Pulmonary artery endothelial cell (primary cell): Measurements from ENCODE around the gene CREB3L2. TPM values are rescaled to one million over a fixed set of nuclear protein-coding genes. Genes with fewer than 3 reads are reported as not detected.
A peak's percentile ranks its signal among the peaks of the same experiment; 100 is the strongest.

ENCODE experiments used
- DNase-seq: peaks from one replicate; pipeline ENCODE4 v3.0.0-alpha.2; 2011; ENCODE audit warnings: low read depth, low spot score
- total RNA-seq: library from RNA; depleted of rRNA; stranded (reverse); fragments of >200 nt; gene quantifications from 2 replicates; pipeline ENCODE4 v1.2.3, GENCODE V29; 2014

CREB3L2 gene
- total RNA-seq, 1 donor from 2014 or later = 23.3 TPM

DNA sequence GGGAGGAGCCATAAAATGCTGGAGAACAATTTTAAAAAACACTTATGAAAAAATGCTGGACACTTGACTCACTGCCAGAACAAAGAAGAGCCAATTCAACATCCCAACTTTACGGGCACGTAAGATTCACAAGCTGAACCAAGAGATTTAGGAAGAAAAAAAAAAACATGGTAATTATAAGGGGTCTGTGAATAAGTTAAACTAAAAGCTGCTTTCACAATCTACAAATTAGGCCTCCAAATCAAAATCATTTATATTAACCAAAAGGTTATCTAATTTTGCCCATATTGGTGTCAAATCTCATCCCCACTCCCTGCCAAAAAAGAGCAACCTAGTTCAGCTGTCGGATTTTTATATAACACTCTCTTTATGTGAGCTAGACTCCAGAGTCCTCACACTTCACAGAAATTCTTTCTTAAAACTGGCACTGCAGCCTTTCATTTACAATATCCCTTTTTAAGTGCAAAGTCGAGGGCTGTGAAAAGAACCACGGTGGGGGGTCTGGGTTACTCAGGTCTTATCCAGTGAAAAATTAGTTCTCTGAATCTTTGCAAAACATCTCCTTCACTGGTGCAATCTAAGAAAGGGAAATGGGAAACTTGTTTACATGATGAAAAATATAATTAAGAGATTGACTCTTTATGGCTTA is 124.7 kb downstream of the CREB3L2 start:
- DNase-seq = no peak

GRCh38 chr7:137875746-137876145 is 126.1 kb downstream of the CREB3L2 start:
- DNase-seq = no peak

GRCh38 chr7:137873979-137874777 is 127.7 kb downstream of the CREB3L2 start:
- DNase-seq = peak; percentile 15

- DNase-seq = no peak
Observed at GRCh38 chr7:137873524-137873923, 128.4 kb downstream of the CREB3L2 start.

- DNase-seq = no peak
Observed at GRCh38 chr7:137871170-137871915, 130.5 kb downstream of the CREB3L2 start.

DNA sequence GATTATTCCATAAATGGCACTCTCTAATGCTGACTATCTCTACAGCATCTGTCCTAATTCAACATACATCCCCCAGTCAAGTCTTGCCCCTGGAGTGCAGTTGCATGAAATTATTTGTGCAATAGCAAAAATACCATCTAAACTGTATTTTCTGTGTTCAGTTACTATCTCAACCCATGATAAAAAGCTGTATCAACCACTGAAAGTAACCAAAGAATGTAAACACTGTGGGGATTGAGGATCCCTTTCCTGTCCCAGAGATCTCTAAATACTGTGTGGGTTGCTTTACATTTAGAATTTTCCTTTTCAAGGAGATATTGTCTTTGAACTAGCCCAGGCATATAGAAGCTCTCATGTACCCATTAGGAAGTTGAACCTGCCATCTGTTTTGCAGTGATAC is 131.2 kb downstream of the CREB3L2 start:
- no peak for DNase-seq

GRCh38 chr7:137870078-137870477 is 131.8 kb downstream of the CREB3L2 start:
- DNase-seq = no peak

GRCh38 chr7:137869260-137869659 is 132.6 kb downstream of the CREB3L2 start:
- no peak for DNase-seq

- DNase-seq = no peak
Observed at GRCh38 chr7:137867289-137867688, 134.6 kb downstream of the CREB3L2 start.

DNA sequence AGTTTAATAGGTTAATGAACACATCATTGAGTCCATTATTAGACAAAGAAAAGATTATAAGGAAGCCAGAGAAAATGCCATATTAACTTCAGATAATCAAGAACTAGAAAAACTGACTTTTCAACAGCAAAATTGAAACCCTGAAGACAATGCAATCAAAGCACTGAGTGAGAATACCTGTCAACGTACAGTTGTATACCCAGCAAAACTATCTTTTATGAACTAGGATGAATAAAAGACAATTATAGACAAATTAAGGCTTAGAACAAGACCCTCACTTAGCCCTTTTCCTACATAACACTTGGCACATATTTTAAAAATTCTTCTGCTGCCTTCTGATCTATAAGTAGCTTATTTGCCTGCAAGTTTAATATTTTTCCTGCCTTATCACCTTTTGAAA is 136.1 kb downstream of the CREB3L2 start:
- no peak for DNase-seq

- DNase-seq = no peak
Observed at GRCh38 chr7:137862964-137863363, 138.9 kb downstream of the CREB3L2 start.

DNA sequence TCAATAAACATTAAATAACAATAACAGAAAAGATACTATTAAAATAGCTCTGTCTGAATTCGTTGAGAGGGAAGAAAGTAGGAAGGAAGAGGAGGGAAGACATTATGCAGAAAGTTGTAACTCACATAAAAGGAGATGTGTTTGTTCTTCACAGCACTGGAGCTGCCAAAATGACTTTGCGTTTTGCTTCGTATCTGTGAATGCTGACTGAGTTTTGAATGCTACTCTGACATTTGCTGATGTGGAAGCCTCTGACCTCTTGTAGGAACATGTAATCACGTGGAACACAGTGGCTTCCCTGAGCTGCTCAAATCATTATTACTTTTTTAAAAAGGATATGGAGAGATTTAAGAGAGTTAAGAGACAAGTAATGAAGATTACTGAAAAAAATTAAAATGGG is 139.5 kb downstream of the CREB3L2 start:
- no peak for DNase-seq

DNA sequence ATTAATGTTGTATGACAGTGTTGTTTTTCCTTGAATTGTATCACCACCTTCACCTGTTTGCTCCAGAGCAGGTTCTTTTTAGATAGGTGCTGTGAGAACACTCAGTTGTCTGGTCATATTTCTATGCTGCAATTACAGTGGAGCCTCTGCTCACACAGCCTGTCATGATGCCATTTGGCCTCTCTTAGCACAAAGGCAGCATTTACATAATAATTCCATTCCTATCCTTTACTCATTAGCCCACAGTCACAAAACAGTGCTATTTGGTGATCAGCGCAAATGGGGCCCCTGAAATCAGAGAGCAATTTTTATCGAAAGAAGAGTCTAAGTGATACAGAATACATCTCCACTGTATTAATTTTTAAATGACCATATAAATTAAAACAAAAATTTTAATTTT is 141.3 kb downstream of the CREB3L2 start:
- no peak for DNase-seq

DNA sequence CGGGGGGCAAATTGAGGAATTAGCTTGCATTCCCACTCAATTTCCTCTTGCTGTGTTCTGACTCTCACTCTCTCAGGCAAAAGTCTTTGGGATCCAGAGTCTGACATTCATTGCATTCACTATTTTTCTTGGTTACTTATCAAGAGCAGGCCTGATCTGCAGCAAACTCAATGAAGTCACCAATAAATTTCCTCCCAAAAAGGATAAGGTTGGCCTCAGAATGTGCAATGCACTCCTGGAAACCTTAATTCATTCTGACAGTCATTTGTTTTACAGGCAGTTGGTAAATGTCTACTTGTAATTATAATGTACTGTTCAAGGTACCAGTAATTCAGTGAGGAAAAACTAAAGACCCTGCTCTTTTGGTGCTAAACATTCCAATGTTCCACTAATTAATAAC is 148.8 kb downstream of the CREB3L2 start:
- no peak for DNase-seq

DNA sequence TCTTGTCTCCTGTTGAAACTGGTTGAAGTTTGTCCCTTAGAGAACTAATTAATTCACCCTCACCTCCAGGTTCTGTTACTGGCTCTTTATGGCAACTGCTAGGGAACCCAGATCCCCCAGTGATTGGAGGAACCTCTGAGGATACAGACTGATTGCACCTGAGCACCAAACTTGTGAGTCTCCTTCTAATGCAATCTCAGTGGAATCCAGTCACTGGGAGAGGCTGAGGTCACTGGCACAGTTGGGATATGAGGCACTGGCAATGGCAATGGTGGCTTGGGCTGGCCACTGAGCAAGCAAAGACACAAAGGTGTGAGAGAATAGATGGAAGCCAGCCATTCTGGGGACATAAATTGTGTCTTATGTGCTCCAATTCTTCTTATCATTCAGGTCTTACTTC is 149.8 kb downstream of the CREB3L2 start:
- no peak for DNase-seq

DNA sequence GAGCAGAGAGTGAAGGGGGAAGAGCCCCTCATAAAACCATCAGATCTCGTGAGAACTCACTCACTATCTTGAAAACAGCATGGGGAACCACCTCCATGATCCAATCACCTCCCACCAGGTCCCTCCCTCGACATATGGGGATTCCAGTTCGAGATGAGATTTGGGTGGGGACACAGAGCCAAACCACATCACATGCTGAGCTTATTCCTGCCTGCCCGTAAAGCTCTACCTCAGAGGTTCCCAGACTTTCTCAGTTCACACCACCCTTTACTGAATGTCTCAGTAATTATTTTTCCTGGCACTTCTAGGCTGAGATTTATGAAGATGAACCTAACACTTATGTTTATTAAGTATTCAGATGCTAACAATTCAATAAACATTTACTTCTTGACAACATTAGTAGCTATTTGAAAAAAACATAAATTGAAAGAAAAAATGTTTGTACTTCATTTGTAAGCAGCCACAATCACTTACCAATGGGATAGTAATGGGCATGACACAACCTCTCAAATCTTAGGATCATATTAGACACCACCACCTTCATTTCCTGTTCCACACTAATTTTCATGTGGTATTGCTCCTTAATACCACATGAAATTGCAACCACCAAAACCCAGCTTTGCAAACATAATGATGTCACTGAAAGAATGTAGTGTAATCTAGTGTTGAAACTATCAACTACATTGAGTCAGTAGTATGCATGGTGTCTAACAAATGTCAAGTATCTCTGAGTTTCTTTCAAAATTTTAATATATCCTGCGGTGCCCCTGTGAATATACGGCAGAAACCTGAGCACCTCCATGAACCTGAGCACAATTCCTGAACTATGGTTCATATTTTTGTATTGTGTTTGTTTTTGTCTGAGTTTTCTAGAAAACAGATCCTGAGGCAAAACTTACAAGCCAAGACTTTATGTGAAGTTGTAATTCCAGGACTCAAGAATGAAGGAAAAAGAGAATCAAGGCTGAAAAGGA is 150.6 kb downstream of the CREB3L2 start:
- DNase-seq = no peak

DNA sequence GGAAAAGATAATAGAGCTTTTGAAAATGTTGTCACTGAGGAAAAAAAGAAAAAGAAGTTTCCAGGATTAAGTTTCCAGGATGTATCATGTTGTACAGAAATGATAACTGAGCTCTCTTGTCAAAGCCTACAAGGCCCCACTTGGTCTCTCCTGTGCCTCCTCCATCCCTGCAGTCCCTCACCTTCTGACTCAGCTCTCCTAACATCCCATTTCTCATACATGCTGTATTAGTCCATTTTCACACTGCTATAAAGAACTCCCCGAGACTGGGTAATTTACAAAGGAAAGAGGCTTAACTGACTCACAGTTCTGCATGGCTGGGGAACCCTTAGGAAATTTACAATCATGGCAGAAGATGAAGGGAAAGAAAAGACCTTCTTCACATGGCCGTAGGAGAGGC is 151.3 kb downstream of the CREB3L2 start:
- no peak for DNase-seq

DNA sequence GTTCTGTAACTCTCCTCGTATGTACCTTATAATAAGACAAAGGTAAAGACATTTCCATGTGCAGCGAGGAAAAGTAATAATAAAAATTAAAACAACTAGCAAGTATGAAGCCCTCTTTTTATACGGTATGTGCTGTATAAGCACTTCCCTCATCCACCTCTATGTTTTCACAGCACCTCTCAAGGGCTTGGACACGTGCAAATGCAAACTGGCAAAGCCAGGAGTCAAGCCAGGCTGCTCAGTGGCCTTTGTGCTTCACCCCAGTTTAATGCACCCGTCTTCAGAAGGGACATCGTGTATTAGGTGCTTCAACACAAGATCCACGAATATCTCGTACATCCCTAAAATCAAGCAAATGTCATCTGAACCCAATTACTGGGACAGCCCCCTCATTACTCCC is 153.8 kb downstream of the CREB3L2 start:
- DNase-seq = no peak

DNA sequence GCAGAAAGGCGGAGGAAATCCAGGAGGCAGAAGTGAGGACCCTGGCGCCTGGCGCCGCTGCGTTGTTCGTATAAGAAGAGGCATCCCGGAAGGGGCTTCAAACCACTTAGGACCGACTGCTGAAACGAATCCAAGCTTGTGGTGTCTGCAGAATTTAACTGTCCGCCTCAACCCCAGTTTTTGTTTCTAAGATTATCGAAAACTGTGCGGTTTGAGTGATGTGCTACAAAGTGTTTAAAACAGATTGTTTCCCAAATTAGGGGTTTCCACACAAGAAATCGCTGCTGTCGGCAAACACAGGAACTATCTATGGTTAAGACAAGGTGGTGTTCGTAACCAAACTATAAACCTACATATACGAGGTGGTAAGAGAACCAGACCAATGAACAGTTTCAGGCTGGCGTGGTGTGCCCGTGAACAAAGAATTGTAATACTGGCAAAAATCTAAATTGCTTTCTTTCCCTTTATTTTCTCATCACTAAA is 154.3 kb downstream of the CREB3L2 start:
- no peak for DNase-seq

DNA sequence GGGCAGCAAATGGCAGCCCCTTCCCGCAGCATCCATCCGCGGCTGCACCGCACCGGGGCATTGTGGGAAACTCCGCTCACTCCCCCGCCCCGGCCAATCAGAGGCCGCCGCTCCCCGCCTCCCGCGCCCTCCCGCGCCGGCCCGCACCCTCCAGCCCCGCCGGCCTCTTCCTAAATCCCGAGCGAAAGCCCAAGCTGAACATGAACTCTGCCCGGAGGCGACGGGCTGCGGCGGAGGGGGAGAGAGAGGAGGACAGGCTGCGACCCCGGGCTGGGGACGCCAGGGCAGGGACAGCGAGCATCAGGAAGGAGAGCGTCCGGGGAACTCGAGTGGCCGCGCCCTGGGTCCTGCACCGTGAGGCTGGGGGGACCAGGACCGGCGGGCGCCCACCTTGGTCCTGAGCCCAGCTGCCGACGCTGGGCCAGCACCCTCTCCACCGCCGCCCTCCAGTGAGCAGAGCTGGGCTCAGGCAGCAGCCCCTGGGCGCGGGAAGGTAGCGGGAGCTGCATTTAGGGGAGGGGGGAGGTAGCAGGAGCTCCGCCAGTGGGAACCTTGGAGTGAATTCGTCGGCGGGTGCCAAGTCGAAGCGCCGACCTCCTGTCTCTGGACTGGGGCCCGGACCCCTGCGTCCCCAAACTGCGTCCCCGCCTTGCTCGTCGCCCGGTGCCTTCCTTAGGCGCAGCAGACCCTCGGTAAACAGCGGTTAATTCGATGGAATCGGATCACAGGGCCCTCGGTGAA is 154.9 kb downstream of the CREB3L2 start, which contains the start of gene DGKI:
Gene DGKI, minus strand, starts transcription at position 148 of the 741 bp plus-strand sequence.
- DNase-seq = no peak
